Stimulated activated CD4-positive, alpha-beta T cell treated with anti-CD3 and anti-CD28 coated beads, Interleukin-4, amount 100 ng/mL, for 48 hours (primary cell): Measurements from ENCODE around the gene ZNF652.

ENCODE experiments used
- DNase-seq, 2 donors: peaks; one replicate each; pipeline ENCODE4 v3.0.0-alpha.2; 2020; ENCODE audit warnings: low read depth in 2 of 2

Gene ZNF652

GRCh38 chr17:49358641-49359247 is 3.3 kb downstream of the ZNF652 start:
- DNase-seq: no peak

GRCh38 chr17:49357516-49357915 is 4.5 kb downstream of the ZNF652 start:
- DNase-seq: no peak

DNA sequence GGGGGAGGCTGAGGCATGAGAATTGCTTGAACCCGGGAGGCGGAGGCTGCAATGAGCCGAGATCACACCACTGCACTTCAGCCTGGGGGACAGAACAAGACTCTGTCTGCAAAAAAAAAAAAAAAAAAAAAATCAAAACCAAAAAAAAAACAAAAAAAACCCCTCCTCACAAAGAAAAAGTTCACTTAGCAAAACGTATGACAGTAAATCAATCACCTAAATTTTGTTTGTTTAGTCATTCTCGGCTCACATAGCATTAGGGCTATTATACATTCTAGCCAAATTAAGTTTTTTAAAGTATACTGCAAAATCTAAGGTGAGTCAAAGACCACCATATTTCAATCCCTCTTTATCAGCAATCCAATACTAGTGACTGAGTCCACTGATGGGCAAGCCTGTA is 5.7 kb downstream of the ZNF652 start:
- DNase-seq: no peak

GRCh38 chr17:49353607-49354006 is 8.4 kb downstream of the ZNF652 start:
- no peak for DNase-seq

- no peak for DNase-seq
These were observed 9.4 kb downstream of the ZNF652 start for GRCh38 chr17:49352587-49353154.

DNA sequence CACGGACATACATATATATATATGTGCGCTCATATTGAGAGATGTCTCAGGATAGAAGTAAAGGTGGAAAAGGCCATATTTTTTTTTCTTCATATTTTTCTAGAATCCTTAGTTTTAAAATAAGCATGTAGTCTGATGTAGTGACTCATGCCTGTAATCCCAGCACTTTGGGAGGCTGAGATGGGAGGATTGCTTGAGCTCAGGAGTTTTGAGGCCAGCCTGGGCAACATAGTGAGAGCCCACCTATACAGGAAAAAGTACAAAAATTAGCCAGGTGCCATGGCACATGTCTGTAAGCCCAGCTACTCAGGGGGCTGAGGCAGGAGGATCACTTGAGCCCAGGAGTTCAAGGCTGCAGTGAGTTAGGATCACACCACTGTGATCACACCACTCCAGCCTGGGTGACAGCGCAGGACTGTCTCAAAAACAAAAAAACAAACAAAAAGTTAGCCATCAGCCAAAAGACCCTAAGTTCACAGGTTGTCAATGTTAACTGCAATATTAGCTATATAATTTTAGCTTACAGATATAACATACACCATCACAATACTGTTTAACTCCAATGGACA is 10.4 kb downstream of the ZNF652 start:
- DNase-seq: no peak

DNA sequence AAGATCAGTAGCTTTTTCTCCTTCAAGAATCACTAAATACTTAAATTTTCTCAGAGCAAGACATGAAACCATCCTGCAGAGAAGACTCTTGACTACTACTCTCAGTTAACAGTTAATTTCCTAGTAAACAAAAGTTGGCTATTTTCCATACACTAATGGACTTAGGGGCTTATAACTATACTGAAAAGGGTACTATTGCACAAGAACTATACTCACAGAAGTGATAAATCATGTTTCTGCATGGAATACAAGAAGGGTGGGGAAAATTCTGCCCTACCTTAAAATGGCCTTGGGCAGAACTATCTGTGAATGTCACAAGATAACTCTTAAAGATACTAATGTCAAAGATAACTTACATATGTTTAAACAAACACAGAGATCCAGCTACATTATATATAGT is 12.5 kb downstream of the ZNF652 start:
- DNase-seq: no peak

DNA sequence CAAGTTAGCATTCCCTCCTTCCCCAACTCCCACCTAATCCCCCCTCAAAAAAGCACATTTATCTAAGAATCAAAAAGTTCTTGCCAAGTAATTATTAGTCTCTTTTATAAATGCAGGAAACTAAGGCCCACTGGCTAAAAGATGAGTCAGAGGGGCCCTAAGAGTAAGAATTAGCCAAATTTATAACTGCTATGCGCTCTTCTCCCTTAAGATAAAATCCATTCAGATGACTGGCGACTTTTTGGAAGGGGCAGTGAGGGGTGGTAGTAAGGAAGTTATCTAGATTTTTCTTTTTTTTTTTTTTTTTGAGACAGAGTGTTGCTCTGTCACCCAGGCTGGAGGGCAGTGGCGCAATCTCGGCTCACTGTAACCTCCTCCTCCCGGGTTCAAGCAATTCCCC is 17.1 kb downstream of the ZNF652 start:
- no peak for DNase-seq

- DNase-seq: no peak
These were observed 18.8 kb downstream of the ZNF652 start for GRCh38 chr17:49343273-49343672.

DNA sequence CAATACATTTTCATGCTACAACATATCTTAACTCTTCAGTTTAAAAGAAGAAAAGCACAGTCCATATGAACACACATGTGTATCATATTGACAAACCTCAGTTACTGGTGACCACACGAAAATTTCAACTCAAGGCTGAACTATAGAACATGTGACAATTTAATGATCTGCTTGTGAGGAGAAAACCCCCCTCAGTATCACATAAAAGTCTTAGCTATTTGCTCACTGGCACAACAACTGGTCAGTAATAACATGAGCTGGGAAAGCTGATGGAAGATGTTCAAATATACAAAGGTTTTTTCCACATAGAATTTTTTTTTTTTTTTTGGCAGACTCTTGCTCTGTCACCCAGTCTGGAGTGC is 19.5 kb downstream of the ZNF652 start:
- DNase-seq: no peak

GRCh38 chr17:49341356-49341755 is 20.7 kb downstream of the ZNF652 start:
- DNase-seq: no peak

- DNase-seq: no peak
These were observed 22.7 kb downstream of the ZNF652 start for GRCh38 chr17:49339354-49339753.

DNA sequence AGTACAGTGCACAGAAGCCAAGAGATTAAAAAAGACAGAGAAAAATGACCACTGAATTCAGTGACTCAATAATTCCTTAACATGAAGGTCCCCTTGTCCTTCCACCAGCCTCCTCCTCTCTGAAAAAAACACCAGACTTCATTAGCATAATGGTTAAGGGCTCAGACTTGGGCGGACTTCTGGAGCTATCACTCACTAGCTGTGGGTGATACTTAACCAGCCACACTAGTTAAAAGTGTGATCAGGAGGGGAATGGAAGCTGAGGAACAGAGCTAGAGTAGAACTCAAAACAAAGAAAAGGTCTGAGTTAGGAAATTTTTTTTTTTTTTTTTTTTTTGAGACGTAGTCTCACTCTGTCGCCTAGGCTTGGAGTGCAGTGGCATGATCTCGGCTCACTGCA is 23.2 kb downstream of the ZNF652 start:
- DNase-seq: no peak

GRCh38 chr17:49337884-49338283 is 24.2 kb downstream of the ZNF652 start:
- no peak for DNase-seq

DNA sequence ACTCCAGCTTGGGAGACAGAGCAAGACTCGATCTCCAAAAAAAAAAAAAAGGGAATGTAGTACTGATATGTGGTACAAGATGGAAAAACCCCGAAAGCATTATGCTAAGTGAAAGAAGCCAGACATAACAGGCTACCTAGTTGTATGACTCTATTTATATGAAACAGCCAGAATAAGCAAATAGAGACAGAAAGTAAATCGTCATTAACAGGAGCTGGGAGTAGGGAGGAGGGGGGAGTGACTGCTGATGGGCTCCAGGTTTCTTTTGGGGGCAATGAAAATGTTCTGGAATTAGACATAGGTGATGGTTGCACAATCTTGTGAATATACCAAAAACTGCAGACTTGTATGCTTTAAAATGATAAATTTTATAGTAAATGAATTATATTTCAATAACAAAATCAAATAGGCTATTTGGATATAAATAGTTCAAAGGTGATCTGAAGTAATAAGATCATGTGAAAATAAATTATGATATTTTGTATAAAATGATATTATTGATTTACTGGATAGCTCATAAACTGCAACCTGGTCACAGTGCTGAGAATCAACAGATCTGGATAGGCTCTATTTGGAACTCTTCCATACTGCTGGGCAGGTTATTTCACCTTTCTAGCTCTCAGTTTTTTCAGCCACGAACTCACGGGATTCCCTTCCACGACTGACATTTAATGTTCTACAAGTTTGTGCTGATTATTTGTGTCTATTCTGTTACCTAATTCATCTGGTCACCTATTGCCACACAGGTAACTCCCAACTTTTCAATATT is 27.1 kb downstream of the ZNF652 start:
- DNase-seq: no peak

- DNase-seq: no peak
These were observed 28.2 kb downstream of the ZNF652 start for GRCh38 chr17:49333804-49334203.

DNA sequence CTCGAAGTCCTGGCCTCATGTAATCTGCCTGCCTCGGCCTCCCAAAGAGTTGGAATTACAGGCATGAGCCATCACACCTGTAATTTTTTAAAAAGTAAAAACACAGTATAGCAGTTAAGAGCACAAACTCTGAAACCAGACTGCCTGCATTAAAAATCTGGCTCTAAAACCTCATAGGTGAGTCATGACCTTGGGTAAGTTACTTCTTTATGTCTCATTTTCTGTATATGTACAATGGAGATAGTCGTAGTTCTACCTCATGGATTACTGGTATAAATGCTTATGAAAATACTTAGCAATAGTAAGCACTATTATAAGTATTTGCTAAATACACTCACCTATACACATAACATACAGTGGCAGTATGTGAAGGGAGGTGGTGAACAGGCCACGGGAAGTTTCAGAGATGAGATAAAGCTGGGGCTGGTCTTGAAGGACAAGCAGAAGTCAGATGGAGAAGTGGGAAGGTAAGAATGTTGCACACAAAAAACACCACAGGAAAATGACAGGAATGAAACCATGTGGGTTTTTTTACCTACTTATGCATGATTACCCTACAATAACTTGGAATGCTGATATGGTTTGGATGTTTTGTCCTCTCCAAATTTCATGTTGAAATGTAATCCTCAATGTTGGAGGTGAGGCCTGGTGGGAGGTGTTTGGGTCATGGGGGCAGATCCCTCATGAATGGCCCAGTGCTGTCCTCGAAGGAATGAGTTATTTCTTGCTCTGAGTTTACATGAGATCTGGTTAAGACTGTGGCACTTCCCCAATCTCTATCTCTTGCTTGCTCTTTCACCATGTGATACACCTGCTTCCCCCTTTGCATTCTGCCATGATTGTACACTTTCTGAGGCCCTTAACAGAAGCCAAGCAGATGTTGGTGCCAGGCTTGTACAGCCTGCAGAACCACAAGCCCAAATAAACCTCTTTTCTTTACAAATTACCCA is 33.9 kb downstream of the ZNF652 start:
- no peak for DNase-seq

- DNase-seq: no peak
These were observed 36.1 kb downstream of the ZNF652 start for GRCh38 chr17:49325980-49326379.

- no peak for DNase-seq
These were observed 43.5 kb downstream of the ZNF652 start for GRCh38 chr17:49318435-49318965.

- DNase-seq: no peak
These were observed 45.0 kb downstream of the ZNF652 start for GRCh38 chr17:49316889-49317675.

DNA sequence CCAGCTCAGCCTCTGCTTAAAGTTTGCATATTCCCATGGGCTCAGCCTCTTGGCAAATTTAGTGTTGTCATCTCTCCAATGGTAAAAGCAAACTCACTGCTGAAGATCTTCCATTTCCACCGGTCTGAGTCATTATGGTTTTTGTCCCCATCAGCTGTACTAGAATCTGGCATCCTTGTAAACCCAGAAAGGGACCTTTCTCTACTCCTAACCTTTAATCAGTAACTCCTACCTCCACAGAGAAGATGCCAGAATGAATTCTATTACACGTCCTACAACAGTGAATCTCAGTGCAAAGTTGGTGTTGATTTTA is 45.8 kb downstream of the ZNF652 start:
- no peak for DNase-seq
